ENCODE data around the gene LUZP4.

DNA sequence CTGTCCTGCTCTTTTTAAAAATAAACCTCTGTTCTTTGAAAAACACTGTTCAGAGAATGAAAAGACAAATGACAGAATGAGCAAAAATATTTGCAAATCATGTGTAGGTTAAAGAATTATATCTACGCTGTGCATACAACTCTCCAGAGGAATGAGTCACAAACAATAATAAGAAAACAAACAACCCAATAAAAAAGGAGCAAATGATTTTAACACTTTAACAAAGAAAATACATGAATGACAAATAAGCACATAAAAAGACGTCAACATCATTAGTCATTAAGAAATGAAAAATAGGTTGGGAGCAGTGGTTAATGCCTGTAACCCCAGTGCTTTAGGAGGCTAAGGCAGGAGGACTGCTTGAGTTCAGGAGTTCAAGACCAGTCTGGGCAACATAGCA lies 34.5 kb upstream of the LUZP4 start:
- TF ChIP-seq, protein P1, sequence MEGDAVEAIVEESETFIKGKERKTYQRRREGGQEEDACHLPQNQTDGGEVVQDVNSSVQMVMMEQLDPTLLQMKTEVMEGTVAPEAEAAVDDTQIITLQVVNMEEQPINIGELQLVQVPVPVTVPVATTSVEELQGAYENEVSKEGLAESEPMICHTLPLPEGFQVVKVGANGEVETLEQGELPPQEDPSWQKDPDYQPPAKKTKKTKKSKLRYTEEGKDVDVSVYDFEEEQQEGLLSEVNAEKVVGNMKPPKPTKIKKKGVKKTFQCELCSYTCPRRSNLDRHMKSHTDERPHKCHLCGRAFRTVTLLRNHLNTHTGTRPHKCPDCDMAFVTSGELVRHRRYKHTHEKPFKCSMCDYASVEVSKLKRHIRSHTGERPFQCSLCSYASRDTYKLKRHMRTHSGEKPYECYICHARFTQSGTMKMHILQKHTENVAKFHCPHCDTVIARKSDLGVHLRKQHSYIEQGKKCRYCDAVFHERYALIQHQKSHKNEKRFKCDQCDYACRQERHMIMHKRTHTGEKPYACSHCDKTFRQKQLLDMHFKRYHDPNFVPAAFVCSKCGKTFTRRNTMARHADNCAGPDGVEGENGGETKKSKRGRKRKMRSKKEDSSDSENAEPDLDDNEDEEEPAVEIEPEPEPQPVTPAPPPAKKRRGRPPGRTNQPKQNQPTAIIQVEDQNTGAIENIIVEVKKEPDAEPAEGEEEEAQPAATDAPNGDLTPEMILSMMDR (IDR thresholded peaks at IDR 0.05): no peak
- no peak for TF ChIP-seq POLR2A (IDR thresholded peaks at IDR 0.05)

Data from adrenal gland (tissue), 5 donors.